GM19193 (cell line): Measurements from ENCODE around the gene HM13.

ENCODE experiments used
- POLR2A ChIP-seq: IDR thresholded peaks from 4 replicates; pipeline ENCODE4 v1.6.1; 2011; ENCODE audit not compliant: insufficient read depth, insufficient read length; ENCODE audit errors: extremely low read depth

The HM13 gene

GRCh38 chr20:31605031-31605901, 91.0 kb downstream of the HM13 start, which contains the start of gene ID1:
ID1 (plus strand) TSS chr20:31605289; CDS start chr20:31605388, 99 bp downstream.
- peak; percentile 34 for TF ChIP-seq POLR2A

DNA sequence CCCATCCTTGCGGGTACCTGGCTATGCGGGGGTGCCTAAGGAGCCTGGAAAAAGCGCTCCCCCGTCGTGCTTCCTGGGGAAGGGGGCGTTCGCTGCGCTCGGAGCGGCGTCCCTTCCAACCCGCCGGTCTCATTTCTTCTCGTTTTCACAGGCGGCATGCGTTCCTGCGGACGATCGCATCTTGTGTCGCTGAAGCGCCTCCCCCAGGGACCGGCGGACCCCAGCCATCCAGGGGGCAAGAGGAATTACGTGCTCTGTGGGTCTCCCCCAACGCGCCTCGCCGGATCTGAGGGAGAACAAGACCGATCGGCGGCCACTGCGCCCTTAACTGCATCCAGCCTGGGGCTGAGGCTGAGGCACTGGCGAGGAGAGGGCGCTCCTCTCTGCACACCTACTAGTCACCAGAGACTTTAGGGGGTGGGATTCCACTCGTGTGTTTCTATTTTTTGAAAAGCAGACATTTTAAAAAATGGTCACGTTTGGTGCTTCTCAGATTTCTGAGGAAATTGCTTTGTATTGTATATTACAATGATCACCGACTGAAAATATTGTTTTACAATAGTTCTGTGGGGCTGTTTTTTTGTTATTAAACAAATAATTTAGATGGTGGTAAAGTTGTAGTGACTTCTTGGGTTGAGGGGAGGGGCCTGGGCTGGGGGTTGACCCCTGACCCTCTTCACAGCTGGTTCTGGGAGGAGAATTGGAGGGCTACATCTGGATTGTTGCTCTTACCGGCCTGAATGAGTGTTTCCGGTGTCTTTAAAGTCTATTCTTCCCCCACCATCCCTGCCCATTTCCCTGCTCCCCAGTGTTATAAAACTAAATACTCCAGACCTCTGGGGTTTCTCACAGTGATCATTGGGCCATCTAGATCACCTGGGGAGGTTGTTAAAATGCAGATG, 91.9 kb downstream of the HM13 start:
- TF ChIP-seq POLR2A: no peak

DNA sequence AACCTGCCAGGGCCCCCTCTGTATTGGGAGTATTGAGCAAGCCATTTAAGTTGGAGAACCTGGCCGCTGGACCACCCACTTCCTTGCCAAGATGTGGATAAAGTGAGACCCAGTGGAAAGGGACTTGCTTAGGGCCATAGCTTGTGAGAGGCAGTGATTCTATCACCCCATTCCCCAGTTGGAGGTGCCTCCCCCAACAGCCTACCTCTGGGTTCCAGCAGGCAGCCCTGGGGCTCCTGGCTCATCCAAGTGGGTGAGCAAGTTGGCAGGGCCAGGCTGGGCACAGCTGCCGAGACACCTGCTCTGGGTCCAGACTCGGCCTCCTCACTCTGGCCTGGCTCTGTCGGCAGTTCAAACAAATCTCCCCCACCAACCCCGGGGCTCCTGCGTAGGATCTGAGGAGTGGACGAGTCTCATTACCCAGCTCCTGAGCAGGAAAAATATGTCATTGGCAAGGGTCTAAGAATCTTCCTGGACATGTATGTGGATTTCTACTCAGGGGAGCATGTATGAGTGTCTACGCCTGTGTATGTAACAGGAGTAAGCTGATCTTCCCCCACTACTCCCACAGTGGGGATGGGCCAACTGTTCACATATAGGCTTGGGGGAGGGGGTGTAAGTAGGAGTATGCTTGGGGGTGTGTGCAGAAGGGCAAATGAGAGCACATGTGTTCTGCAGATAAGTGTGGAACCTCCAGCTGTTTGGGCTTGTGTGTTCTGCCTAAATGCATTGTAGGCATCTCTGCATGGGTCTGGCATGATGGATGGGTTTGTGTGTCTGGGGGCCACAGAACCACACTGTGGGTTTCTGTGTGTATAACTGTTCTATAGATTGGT, 92.8 kb downstream of the HM13 start:
- no peak for TF ChIP-seq POLR2A

- no peak for TF ChIP-seq POLR2A
These were observed 93.5 kb downstream of the HM13 start for GRCh38 chr20:31607640-31608250.

- TF ChIP-seq POLR2A: no peak
These were observed 94.2 kb downstream of the HM13 start for GRCh38 chr20:31608251-31608945.

DNA sequence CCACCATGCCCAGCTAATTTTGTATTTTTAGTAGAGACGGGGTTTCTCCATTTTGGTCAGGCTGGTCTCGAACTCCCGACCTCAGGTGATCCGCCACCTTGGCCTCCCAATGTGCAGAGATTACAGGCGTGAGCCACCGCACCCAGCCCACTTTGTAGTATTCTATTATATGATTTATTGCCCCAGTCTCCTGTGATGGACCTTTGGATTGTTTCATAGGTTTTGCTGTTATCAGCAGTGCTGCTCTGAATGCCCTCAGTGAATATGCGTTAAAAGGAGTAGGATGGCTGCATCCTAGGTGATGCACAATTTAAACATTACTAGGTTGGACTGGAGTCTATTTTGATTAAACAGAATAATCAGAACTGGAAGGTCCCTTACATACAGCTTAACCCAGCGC, 101.2 kb downstream of the HM13 start:
- no peak for TF ChIP-seq POLR2A

DNA sequence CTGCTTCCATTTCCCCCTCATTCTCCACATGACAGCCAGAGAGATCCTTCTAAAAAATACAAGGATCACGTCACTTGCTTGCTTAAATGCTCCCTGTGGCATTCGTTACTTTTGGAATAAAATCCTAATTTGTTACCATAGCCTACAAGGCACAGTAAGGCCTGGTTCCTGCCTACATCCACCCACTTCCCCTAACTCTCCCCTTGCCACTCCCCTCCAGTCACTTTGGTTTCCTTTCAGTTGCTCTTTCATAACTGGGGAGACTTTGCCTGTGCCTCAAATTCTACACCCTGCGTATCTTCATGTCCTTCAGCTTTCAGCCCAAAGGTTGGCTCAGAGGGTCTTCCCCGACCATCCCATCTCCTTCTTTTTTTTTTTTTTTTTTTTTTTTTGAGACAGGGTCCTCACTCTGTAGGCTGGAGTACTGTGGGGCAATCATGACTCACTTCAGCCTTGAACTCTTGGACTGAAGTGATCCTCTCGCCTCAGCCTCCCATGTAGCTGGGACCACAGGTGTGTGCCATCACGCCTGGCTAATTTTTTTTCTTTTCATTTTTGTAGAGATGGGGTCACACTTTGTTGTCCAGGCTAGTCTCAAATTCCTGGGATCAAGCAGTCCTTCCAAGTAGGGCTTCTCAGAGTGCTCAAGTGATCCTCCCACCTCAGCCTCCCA, 103.3 kb downstream of the HM13 start:
- TF ChIP-seq POLR2A: no peak
